ENCODE data around the gene BAIAP2. TPM values are rescaled to one million over a fixed set of nuclear protein-coding genes. Genes with fewer than 3 reads are reported as not detected.

BAIAP2 gene
- total RNA-seq, 1 donor from 2014 or later = 6.8 TPM

- no peak for TF ChIP-seq CTCF (IDR thresholded peaks at IDR 0.05)
- ATAC-seq (ENCODE audit: low read depth) = no peak
- peaks cover 6% of the 10 kb centered on the region for H3K4me1 Mint-ChIP-seq
- intact Hi-C loops (cut with micrococcal nuclease) = no loop called here
- no peak overlapping the region for H3K27ac Mint-ChIP-seq
- no peak overlapping the region for H3K4me3 Mint-ChIP-seq
- POLR2A ChIA-PET = no interaction called here
- H3K27me3 Mint-ChIP-seq = peaks cover 12% of the 10 kb centered on the region
- no peak for DNase-seq
- CTCF ChIA-PET = no interaction called here
- H3K9me3 Mint-ChIP-seq = no peaks in the 10 kb centered on the region
- no peaks in the 10 kb centered on the region for H3K36me3 Mint-ChIP-seq (ENCODE audit: low read depth)
Measured at GRCh38 chr17:81044764-81045589, 10.0 kb downstream of the BAIAP2 start.

GRCh38 chr17:81045590-81046095 is 10.7 kb downstream of the BAIAP2 start:
- ATAC-seq (ENCODE audit: low read depth) = no peak
- H3K36me3 Mint-ChIP-seq (ENCODE audit: low read depth) = no peaks in the 10 kb centered on the region
- TF ChIP-seq CTCF (IDR thresholded peaks at IDR 0.05) = no peak
- H3K9me3 Mint-ChIP-seq = no peaks in the 10 kb centered on the region
- no peak overlapping the region for H3K27ac Mint-ChIP-seq
- DNase-seq = no peak
- CTCF ChIA-PET = no interaction called here
- POLR2A ChIA-PET = no interaction called here
- H3K27me3 Mint-ChIP-seq = peaks cover 12% of the 10 kb centered on the region
- intact Hi-C loops (cut with micrococcal nuclease) = no loop called here
- H3K4me3 Mint-ChIP-seq = no peak overlapping the region
- H3K4me1 Mint-ChIP-seq = peaks cover 8% of the 10 kb centered on the region

- ATAC-seq (ENCODE audit: low read depth) = no peak
- H3K4me1 Mint-ChIP-seq = peaks cover 8% of the 10 kb centered on the region
- intact Hi-C loops (cut with micrococcal nuclease) = no loop called here
- no peak overlapping the region for H3K27ac Mint-ChIP-seq
- no peaks in the 10 kb centered on the region for H3K9me3 Mint-ChIP-seq
- CTCF ChIA-PET = no interaction called here
- no peaks in the 10 kb centered on the region for H3K36me3 Mint-ChIP-seq (ENCODE audit: low read depth)
- TF ChIP-seq CTCF (IDR thresholded peaks at IDR 0.05) = no peak
- no peak for DNase-seq
- POLR2A ChIA-PET = no interaction called here
- no peak overlapping the region for H3K4me3 Mint-ChIP-seq
- peaks cover 12% of the 10 kb centered on the region for H3K27me3 Mint-ChIP-seq
Measured at GRCh38 chr17:81046132-81046769, 11.3 kb downstream of the BAIAP2 start.

- H3K4me1 Mint-ChIP-seq = peaks cover 8% of the 10 kb centered on the region
- DNase-seq = no peak
- H3K4me3 Mint-ChIP-seq = no peak overlapping the region
- peaks cover 12% of the 10 kb centered on the region for H3K27me3 Mint-ChIP-seq
- H3K27ac Mint-ChIP-seq = no peak overlapping the region
- no peak for TF ChIP-seq CTCF (IDR thresholded peaks at IDR 0.05)
- CTCF ChIA-PET = no interaction called here
- no peaks in the 10 kb centered on the region for H3K36me3 Mint-ChIP-seq (ENCODE audit: low read depth)
- intact Hi-C loops (cut with micrococcal nuclease) = no loop called here
- POLR2A ChIA-PET = no interaction called here
- H3K9me3 Mint-ChIP-seq = no peaks in the 10 kb centered on the region
- no peak for ATAC-seq (ENCODE audit: low read depth)
Measured at GRCh38 chr17:81046770-81047359, 11.9 kb downstream of the BAIAP2 start.

GRCh38 chr17:81048827-81049371 is 13.9 kb downstream of the BAIAP2 start:
- intact Hi-C loops (cut with micrococcal nuclease) = no loop called here
- Mint-ChIP-seq H3K4me1 (peaks cover 8% of the 10 kb centered on the region), H3K27me3 (peaks cover 10% of the 10 kb centered on the region), H3K36me3 (ENCODE audit: low read depth) (no peaks in the 10 kb centered on the region), H3K9me3 (no peaks in the 10 kb centered on the region), H3K27ac (no peak overlapping the region), H3K4me3 (no peak overlapping the region)
- ChIA-PET CTCF (no interaction called here), POLR2A (interaction anchor here (0.6 kb wide), 1 partner anchor 41 kb away, joined by 3 read pairs; no protein-coding TSS in a partner anchor)
- DNase-seq = no peak
- no peak for ATAC-seq (ENCODE audit: low read depth)
- TF ChIP-seq CTCF (IDR thresholded peaks at IDR 0.05) = no peak

Measured in activated B cell treated with CpG ODN at 0.5 μM for 24 hours (primary cell).